Measurements from ENCODE around the gene TAF15. TPM values are rescaled to one million over a fixed set of nuclear protein-coding genes. Genes with fewer than 3 reads are reported as not detected.
A peak's percentile ranks its signal among the peaks of the same experiment; 100 is the strongest.

Gene TAF15
- total and polyA plus RNA-seq, 7 donors, result 55.9 to 147 (median 61.1) TPM

GRCh38 chr17:35778641-35779196, 30.6 kb upstream of the TAF15 start:
- intact Hi-C loops (cut with DNase I), result no loop called here
- H3K4me3 ChIP-seq, result no peak overlapping the region
- no peaks in the 10 kb centered on the region for H3K9me3 ChIP-seq
- no peak for DNase-seq
- WGBS, 2 donors, result 94 to 95% methylated on average over 16 of the region's 16 CpGs
- H3K4me1 ChIP-seq, result peaks cover 0 to 50% (median 35%) of the 10 kb centered on the region in 4 donors
- H3K36me3 ChIP-seq, result no peaks in the 10 kb centered on the region
- H3K27me3 ChIP-seq, result no peaks in the 10 kb centered on the region
- H3K27ac ChIP-seq, result peak overlapping the region in 3 of 4 donors; percentile 8 to 94 (median 89)
- TF ChIP-seq POLR2A (IDR thresholded peaks at IDR 0.05) (no peak), CTCF (IDR thresholded peaks at IDR 0.05) (no peak), POLR2AphosphoS5 (IDR thresholded peaks at IDR 0.05) (no peak), EP300 (IDR thresholded peaks at IDR 0.05) (no peak)

- H3K4me1 ChIP-seq, result peaks cover 0 to 49% (median 35%) of the 10 kb centered on the region in 4 donors
- no peak for DNase-seq
- intact Hi-C loops (cut with DNase I), result no loop called here
- no peaks in the 10 kb centered on the region for H3K9me3 ChIP-seq
- TF ChIP-seq POLR2A (IDR thresholded peaks at IDR 0.05), result no peak
- no peak for TF ChIP-seq POLR2AphosphoS5 (IDR thresholded peaks at IDR 0.05)
- TF ChIP-seq CTCF (IDR thresholded peaks at IDR 0.05), result no peak
- H3K27ac ChIP-seq, result peak overlapping the region in 3 of 4 donors; percentile 1 to 83 (median 8)
- WGBS, 2 donors, result 90 to 91% methylated on average over 3 of the region's 3 CpGs
- no peaks in the 10 kb centered on the region for H3K36me3 ChIP-seq
- no peak overlapping the region for H3K4me3 ChIP-seq
- no peaks in the 10 kb centered on the region for H3K27me3 ChIP-seq
Observed at GRCh38 chr17:35780950-35781349, 28.3 kb upstream of the TAF15 start.

- H3K4me1 ChIP-seq, result peaks cover 0 to 75% (median 65%) of the 10 kb centered on the region in 4 donors
- no peak overlapping the region for H3K4me3 ChIP-seq
- no peaks in the 10 kb centered on the region for H3K9me3 ChIP-seq
- TF ChIP-seq EP300 (IDR thresholded peaks at IDR 0.05) (no peak), POLR2A (IDR thresholded peaks at IDR 0.05) (no peak), CTCF (IDR thresholded peaks at IDR 0.05) (no peak)
- H3K27ac ChIP-seq, result peak overlapping the region; percentile 7 to 85 (median 82)
- intact Hi-C loops (cut with DNase I), result no loop called here
- no peaks in the 10 kb centered on the region for H3K36me3 ChIP-seq
- no peaks in the 10 kb centered on the region for H3K27me3 ChIP-seq
- DNase-seq, result peak; percentile 36
- WGBS, 2 donors, result 91 to 93% methylated on average over 2 of the region's 2 CpGs
Observed at GRCh38 chr17:35784895-35785294, 24.4 kb upstream of the TAF15 start.

- no peak overlapping the region for H3K4me3 ChIP-seq
- H3K27me3 ChIP-seq, result no peaks in the 10 kb centered on the region
- 13 to 36% methylated on average over 3 of the region's 3 CpGs for WGBS, 2 donors
- peak overlapping the region; percentile 80 to 85 (median 81) for H3K27ac ChIP-seq
- H3K4me1 ChIP-seq, result peaks cover 0 to 76% (median 68%) of the 10 kb centered on the region in 4 donors
- no peaks in the 10 kb centered on the region for H3K9me3 ChIP-seq
- H3K36me3 ChIP-seq, result no peaks in the 10 kb centered on the region
- TF ChIP-seq POLR2AphosphoS5 (IDR thresholded peaks at IDR 0.05) (peak in 3 of 4 donors; percentile 56 to 73 (median 66)), POLR2A (IDR thresholded peaks at IDR 0.05) (no peak)
- intact Hi-C loops (cut with DNase I), result no loop called here
- peak; percentile 42 for DNase-seq
Observed at GRCh38 chr17:35786941-35787432, 22.3 kb upstream of the TAF15 start.

GRCh38 chr17:35788477-35789368, 20.6 kb upstream of the TAF15 start:
- TF ChIP-seq POLR2AphosphoS5 (IDR thresholded peaks at IDR 0.05), result peak in 3 of 4 donors; percentile 29 to 70 (median 51)
- TF ChIP-seq CTCF (IDR thresholded peaks at IDR 0.05), result no peak
- DNase-seq, result peak; percentile 67

More at GRCh38 chr17:35788477-35789368, 20.6 kb upstream of the TAF15 start:
- H3K4me1 ChIP-seq, result peaks cover 0 to 82% (median 75%) of the 10 kb centered on the region in 4 donors
- peak overlapping the region; percentile 80 to 85 (median 81) for H3K27ac ChIP-seq
- H3K27me3 ChIP-seq, result no peaks in the 10 kb centered on the region
- WGBS, 2 donors, result 33 to 47% methylated on average over 2 of the region's 2 CpGs
- no peaks in the 10 kb centered on the region for H3K36me3 ChIP-seq
- no peaks in the 10 kb centered on the region for H3K9me3 ChIP-seq
- H3K4me3 ChIP-seq, result no peak overlapping the region
- intact Hi-C loops (cut with DNase I), result no loop called here

All from sigmoid colon (tissue), 7 donors.